ENCODE data around the gene MRFAP1. TPM values are rescaled to one million over a fixed set of nuclear protein-coding genes. Genes with fewer than 3 reads are reported as not detected.

The MRFAP1 gene
- total RNA-seq, 1 experiment from 2014 or later = 387 TPM

GRCh38 chr4:6596948-6597347 lies 43.5 kb upstream of the MRFAP1 start:
- CTCF ChIA-PET = interaction anchor here (0.6 to 1.0 kb wide), 2 partner anchors 51 to 1472 kb away, joined by 3 to 4 read pairs; no protein-coding TSS in a partner anchor
- intact Hi-C loops (cut with micrococcal nuclease) = no loop called here
- no peak for TF ChIP-seq CTCF (IDR thresholded peaks at IDR 0.05; ENCODE audit: unreplicated experiment)
- no peaks in the 10 kb centered on the region for H3K9me3 Mint-ChIP-seq (ENCODE audit: unreplicated experiment)
- peaks cover 4% of the 10 kb centered on the region for H3K36me3 Mint-ChIP-seq (ENCODE audit: insufficient read depth, unreplicated experiment)
- BruUV-seq (replicated peaks) = no TSS peak
- no peaks in the 10 kb centered on the region for H3K4me1 Mint-ChIP-seq (ENCODE audit: insufficient read depth, unreplicated experiment)
- no peak for DNase-seq (ENCODE audit: unreplicated experiment)
- no peaks in the 10 kb centered on the region for H3K27me3 Mint-ChIP-seq (ENCODE audit: insufficient read depth, unreplicated experiment)
- no peak overlapping the region for H3K27ac Mint-ChIP-seq (ENCODE audit: low read depth, unreplicated experiment)
- POLR2A ChIA-PET = interaction anchor here (0.5 kb wide), 1 partner anchor 161 kb away, joined by 3 read pairs; no protein-coding TSS in a partner anchor
- H3K4me3 Mint-ChIP-seq (ENCODE audit: unreplicated experiment) = no peak overlapping the region

- intact Hi-C loops (cut with micrococcal nuclease) = no loop called here
- Mint-ChIP-seq H3K4me3 (ENCODE audit: unreplicated experiment) (no peak overlapping the region), H3K27me3 (ENCODE audit: insufficient read depth, unreplicated experiment) (no peaks in the 10 kb centered on the region), H3K9me3 (ENCODE audit: unreplicated experiment) (no peaks in the 10 kb centered on the region), H3K4me1 (ENCODE audit: insufficient read depth, unreplicated experiment) (no peaks in the 10 kb centered on the region), H3K27ac (ENCODE audit: low read depth, unreplicated experiment) (no peak overlapping the region), H3K36me3 (ENCODE audit: insufficient read depth, unreplicated experiment) (peaks cover 6% of the 10 kb centered on the region)
- no peak for TF ChIP-seq CTCF (IDR thresholded peaks at IDR 0.05; ENCODE audit: unreplicated experiment)
- CTCF ChIA-PET = no interaction called here
- POLR2A ChIA-PET = no interaction called here
- DNase-seq (ENCODE audit: unreplicated experiment) = no peak
- BruUV-seq (replicated peaks) = no TSS peak
These were observed 42.4 kb upstream of the MRFAP1 start for GRCh38 chr4:6598127-6598526.

- intact Hi-C loops (cut with micrococcal nuclease) = no loop called here
- ChIA-PET CTCF (no interaction called here), POLR2A (no interaction called here)
- no TSS peak for BruUV-seq (replicated peaks)
- no peak overlapping the region for H3K27ac Mint-ChIP-seq (ENCODE audit: low read depth, unreplicated experiment)
- H3K27me3 Mint-ChIP-seq (ENCODE audit: insufficient read depth, unreplicated experiment) = no peaks in the 10 kb centered on the region
- no peak for TF ChIP-seq CTCF (IDR thresholded peaks at IDR 0.05; ENCODE audit: unreplicated experiment)
- peaks cover 9% of the 10 kb centered on the region for H3K36me3 Mint-ChIP-seq (ENCODE audit: insufficient read depth, unreplicated experiment)
- no peaks in the 10 kb centered on the region for H3K4me1 Mint-ChIP-seq (ENCODE audit: insufficient read depth, unreplicated experiment)
- DNase-seq (ENCODE audit: unreplicated experiment) = no peak
- no peak overlapping the region for H3K4me3 Mint-ChIP-seq (ENCODE audit: unreplicated experiment)
- H3K9me3 Mint-ChIP-seq (ENCODE audit: unreplicated experiment) = peaks cover 1% of the 10 kb centered on the region
These were observed 41.8 kb upstream of the MRFAP1 start for GRCh38 chr4:6598641-6599040.

- H3K9me3 Mint-ChIP-seq (ENCODE audit: unreplicated experiment) = peaks cover 9% of the 10 kb centered on the region
- H3K4me3 Mint-ChIP-seq (ENCODE audit: unreplicated experiment) = no peak overlapping the region
- BruUV-seq (replicated peaks) = no TSS peak
- intact Hi-C loops (cut with micrococcal nuclease) = no loop called here
- DNase-seq (ENCODE audit: unreplicated experiment) = no peak
- no peak for TF ChIP-seq CTCF (IDR thresholded peaks at IDR 0.05; ENCODE audit: unreplicated experiment)
- ChIA-PET POLR2A (no interaction called here), CTCF (no interaction called here)
- no peaks in the 10 kb centered on the region for H3K4me1 Mint-ChIP-seq (ENCODE audit: insufficient read depth, unreplicated experiment)
- no peak overlapping the region for H3K27ac Mint-ChIP-seq (ENCODE audit: low read depth, unreplicated experiment)
- H3K27me3 Mint-ChIP-seq (ENCODE audit: insufficient read depth, unreplicated experiment) = no peaks in the 10 kb centered on the region
- peaks cover 9% of the 10 kb centered on the region for H3K36me3 Mint-ChIP-seq (ENCODE audit: insufficient read depth, unreplicated experiment)
These were observed 38.7 kb upstream of the MRFAP1 start for GRCh38 chr4:6601661-6602250.
